Measurements from ENCODE around the gene ACACA.

GRCh38 chr17:37177254-37177870 is 229.3 kb downstream of the ACACA start:
- TF ChIP-seq CTCF (IDR thresholded peaks at IDR 0.05) (no peak), POLR2A (IDR thresholded peaks at IDR 0.05) (no peak)

Measured in adrenal gland (tissue), 5 donors.